ENCODE data around the gene GZMA.
A peak's percentile ranks its signal among the peaks of the same experiment; 100 is the strongest.
"Not testable (repeated sequence)": the region's sequence is repeated elsewhere in the genome, so short reads cannot be mapped to it uniquely, and the experiment has no call there.

Gene GZMA

GRCh38 chr5:55102348-55102747 lies at the start of gene GZMA:
Gene GZMA (plus strand): TSS chr5:55102646. CDS start chr5:55102683, 37 bp downstream.
- no peak for DNase-seq (ENCODE audit: low read depth)

- no peak for DNase-seq (ENCODE audit: low read depth)
Measured at GRCh38 chr5:55055183-55055582, 47.3 kb upstream of the GZMA start.

DNA sequence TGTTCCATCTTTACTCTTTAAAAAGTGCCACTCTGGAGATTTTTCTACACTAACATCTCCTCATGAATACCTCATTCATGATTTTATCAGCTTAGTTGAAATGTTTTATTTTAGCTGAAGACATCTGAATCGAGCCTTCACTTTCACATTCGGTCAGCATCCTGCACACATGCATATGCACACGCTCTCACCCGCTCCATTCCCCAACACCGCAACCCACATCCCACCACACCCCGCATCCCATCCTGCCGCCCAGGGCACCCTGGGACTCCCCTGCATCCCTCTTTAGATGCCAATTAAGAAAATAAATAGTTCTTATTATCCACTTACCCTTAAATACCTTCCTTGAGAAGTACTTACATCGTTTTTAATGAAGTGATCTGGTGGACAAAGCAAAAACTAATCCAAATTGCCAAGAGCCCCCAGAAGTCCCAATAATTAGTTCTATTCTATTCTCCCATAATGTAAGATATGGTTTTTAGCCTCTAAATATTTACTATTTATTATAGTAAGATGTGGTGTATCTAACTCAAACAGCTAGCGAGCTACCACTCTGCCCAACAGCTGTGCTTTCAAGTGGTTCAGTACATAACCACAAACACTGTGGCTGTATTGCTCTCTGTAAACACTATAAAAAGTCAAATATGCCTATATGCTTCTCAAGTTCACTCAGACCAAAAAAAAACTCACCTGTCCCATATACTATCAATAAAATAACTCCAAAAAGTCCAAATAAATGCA lies 40.2 kb upstream of the GZMA start:
- no peak for DNase-seq (ENCODE audit: low read depth)

DNA sequence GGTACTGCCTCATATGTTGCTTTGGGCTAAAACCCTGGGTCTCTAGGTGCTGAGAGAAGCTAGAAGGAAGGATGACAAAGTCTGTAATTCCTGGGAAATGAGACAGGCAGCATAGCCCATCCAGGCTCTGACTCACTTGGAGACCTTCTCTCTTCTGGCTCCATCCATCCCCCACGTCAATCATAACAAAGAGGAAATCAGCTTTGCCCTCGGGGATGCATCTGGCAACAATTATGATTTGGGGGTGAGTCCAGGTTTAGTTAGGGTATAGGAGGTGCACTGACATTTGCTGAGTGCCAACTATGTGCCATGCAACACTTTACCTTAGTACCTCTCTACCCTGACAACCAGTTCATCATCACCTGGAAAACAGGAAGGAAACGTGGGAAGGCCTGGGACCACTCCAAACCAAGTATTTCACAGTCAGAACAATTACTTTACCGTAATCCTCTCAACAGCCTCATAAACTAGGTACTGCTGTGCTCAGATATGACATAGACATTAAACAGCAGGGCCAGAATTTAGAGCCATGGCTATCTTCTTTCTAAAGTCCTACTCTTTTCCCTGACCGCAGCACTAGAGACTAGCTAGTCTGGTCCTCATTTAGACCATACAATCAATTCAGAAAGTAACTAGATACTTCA lies 39.1 kb upstream of the GZMA start:
- no peak for DNase-seq (ENCODE audit: low read depth)

- DNase-seq (ENCODE audit: low read depth), result peak; percentile 28
Measured at GRCh38 chr5:55063899-55064298, 38.5 kb upstream of the GZMA start.

DNA sequence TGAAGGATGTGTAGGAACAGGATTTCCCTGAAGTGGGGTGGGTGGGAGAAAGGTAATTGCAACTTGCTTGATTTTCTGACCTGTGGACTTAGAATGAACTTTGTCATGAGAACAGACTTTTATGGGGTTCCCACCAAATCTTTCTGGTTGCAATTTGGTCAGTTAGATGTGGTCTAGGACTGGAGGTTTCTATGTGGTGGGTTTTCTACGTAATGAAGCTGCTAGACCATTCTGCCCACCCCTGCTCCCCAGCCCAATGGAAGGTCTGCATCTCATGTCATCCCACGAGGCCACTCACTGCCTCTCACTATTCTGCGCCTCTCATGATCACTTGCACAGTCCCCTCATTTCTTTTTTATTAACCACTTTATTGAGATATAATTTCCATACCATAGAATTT lies 37.9 kb upstream of the GZMA start:
- DNase-seq (ENCODE audit: low read depth), result no peak

- DNase-seq (ENCODE audit: low read depth), result no peak
Measured at GRCh38 chr5:55066277-55066676, 36.2 kb upstream of the GZMA start.

- no peak for DNase-seq (ENCODE audit: low read depth)
Measured at GRCh38 chr5:55070968-55071367, 31.5 kb upstream of the GZMA start.

GRCh38 chr5:55071413-55071812 lies 31.0 kb upstream of the GZMA start:
- no peak for DNase-seq (ENCODE audit: low read depth)

DNA sequence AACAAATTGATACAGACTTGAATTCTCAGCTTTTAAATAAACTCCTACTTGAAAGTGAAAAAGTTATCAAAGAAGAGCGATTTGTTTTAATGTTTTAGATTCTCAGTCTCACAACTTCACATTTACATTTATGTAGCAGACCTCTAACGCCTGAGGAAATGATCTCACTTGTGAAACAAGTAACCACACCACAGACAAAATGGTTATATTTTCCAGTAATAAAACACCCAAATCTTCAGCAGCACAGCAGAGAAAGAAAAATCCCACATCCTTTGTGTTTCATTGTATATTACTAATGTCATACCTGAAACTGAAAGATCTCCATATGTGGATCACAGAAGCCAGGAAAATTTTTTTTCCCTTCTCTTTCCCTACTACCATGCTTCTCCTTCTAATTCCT lies 29.8 kb upstream of the GZMA start:
- DNase-seq (ENCODE audit: low read depth), result no peak

GRCh38 chr5:55073211-55073610 lies 29.2 kb upstream of the GZMA start:
- no peak for DNase-seq (ENCODE audit: low read depth)

DNA sequence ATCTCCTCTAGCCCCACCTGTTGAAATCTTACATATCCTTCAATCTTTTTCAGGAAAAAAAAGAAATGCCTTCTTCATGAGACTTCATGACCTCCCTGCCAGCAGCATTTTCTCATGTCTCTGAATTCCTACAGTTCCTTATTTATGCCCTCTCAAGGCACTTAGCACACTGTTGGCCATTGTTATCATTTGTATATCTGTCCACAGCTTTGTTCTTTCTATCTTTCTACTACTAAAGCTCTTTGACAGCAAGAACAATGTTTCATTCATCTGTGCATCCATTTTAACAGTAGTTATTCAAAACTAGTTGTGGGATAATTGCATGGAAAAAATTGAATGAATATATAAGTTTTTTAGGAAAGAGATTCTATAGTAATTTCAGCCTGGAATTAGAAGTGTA lies 20.9 kb upstream of the GZMA start:
- no peak for DNase-seq (ENCODE audit: low read depth)

DNA sequence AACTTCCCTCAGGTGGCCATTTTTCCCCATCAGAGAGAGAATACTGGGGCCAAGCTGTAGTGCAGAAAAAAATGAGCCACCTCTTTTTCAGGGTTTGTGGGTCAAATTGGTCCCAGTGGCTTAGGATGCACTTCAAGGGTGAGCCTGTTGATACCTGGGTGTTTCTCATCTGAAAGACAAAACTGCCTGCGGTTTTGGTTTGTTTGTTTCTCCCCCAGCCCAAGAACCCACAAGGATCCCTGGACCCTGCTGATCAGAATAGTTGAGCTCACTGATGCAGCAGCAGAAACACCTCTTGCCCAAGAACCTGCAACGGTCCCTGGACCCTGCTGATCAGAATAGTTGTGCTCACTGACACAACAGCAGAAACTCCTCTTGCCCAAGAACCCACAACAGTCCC lies 13.1 kb upstream of the GZMA start:
- not testable (repeated sequence) for DNase-seq (ENCODE audit: low read depth)

- DNase-seq (ENCODE audit: low read depth), result not testable (repeated sequence)
Measured at GRCh38 chr5:55091011-55091410, 11.4 kb upstream of the GZMA start.

DNA sequence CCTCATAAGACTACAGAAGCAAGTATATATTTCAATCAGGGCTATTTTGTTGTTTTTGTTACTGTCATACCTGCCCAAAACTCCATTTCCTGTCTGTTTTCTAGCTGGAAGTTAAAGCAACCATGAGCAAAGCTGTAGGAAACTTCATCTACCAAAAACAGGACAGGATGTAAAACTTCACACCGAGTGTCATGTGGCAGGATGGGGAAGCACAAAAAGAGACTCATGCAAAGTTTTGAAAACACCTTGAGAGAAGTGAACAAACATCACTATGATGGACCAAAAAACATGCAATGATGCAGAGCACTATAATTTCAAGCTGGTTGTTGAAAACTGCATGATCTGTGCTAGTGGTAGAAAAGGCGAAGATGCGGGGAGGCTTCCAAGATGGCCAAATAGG lies 6.3 kb upstream of the GZMA start:
- DNase-seq (ENCODE audit: low read depth), result no peak

DNA sequence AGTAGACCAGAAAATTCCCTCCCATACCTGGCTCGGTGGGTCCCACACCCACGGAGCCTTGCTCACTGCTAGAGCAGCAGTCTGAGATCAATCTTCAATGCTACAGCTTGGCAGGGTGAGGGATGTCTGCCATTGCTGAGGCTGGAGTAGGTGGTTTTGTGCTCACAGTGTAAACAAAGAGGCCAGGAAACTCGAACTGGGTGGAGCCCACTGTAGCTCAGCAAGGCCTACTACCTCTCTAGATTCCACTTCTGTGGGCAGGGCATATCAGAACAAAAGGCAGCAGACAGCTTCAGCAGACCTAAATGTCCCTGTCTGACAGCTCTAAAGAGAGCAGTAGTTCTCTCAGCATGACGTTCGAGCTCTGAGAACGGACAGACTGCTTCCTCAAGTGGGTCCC lies 5.6 kb upstream of the GZMA start:
- DNase-seq (ENCODE audit: low read depth), result no peak

GRCh38 chr5:55101148-55101547 lies 1.3 kb upstream of the GZMA start:
- DNase-seq (ENCODE audit: low read depth), result not testable (repeated sequence)

GRCh38 chr5:55101556-55102276 lies 730 bp upstream of the GZMA start:
- no peak for DNase-seq (ENCODE audit: low read depth)

DNA sequence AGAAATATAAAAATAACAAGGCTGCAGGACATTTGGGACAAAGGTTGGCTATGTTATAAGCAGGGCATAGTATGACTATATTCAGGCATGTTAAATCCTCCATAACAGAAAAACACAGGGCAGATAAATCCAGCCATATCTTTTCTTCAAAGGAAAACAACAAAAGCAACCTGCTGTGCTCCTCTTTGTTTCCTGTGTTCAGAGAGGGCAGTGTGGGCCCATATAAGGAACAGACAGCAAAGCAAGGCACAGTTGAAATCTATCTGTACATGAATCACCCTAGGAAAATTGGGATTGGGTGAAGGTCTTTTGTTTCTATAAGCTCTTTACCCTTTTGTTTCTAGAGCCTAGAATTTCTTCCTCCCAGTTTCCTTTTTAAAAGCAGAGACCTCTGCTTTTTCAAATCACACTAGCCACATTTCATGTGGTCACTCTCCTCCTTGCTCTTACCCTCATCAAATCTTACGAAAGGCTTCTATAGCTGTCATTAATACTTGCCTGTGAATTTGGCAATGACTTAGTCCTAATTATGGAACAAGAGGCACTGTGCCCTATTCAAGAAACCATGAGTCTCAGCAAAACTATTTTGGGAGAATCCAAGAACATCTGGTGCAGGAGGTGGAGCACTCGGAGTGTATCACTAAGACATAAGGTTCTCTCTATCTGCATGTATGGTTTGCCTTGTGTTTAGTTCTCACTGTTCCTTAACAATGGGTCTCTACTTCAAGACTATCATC lies 1.8 kb downstream of the GZMA start:
- peak; percentile 40 for DNase-seq (ENCODE audit: low read depth)

DNA sequence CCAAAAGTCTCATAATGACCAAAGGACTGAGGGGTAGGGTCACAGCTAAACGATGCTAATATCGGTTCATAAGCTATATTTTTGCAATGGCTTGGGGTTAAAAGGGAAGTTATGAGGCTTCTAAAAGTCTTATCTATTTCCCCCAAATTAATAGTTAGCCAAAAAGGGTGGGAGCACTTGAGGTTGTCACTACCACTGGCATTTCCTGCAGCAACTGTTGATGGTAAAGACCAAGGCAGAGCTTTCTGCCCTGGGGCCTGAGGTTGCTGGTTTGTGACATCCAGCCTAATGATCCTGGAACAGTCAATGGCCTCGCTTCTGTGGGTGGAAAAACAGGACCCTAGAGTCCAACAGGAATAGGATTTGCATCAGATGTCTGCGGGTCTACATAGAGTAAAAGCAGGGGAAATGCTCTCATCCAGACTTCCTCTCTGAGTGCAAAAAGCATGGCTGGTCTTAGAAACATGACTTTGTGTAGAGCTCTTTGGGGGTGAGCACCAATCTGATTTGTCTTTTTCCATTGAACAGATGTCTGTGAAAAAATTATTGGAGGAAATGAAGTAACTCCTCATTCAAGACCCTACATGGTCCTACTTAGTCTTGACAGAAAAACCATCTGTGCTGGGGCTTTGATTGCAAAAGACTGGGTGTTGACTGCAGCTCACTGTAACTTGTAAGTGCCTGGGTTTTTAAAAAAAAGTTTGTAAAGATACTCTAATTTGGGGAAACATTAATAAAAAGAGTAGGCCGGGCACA lies 2.7 kb downstream of the GZMA start:
- no peak for DNase-seq (ENCODE audit: low read depth)

DNA sequence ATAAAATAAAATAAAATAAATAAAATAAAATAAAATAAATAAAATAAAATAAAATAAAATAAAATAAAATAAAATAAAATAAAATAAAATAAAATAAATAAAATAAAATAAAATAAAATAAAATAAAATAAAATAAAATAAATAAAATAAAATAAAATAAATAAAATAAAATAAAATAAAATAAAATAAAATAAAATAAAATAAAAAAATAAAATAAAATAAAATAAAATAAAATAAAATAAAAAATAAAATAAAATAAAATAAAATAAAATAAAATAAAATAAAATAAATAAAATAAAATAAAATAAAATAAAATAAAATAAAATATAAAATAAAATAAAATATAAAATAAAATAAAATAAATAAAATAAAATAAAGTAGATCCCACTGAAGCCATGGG lies 3.5 kb downstream of the GZMA start:
- not testable (repeated sequence) for DNase-seq (ENCODE audit: low read depth)

DNA sequence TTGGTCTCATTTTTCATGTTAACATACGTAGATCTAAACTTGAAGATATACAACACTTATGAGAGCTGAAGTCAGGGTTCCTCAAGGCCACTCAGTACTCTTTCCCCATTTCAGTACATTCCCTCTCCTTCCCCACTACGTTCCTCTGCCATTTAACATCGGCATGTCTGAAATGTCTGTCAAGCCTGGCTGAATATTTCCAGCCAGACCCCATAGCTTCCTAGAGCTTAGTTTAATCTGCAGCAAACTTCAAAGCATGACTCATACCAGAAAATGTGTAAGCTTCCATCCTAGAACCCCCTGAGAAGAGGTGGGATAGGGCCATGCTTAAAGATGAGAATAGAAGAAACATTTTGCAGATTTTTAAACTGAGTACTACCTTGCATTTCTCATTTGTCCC lies 6.2 kb downstream of the GZMA start:
- DNase-seq (ENCODE audit: low read depth), result no peak
